WTC11 (cell line): ENCODE measurements around the gene SPDYE16. TPM values are rescaled to one million over a fixed set of nuclear protein-coding genes. Genes with fewer than 3 reads are reported as not detected.
"Not testable (repeated sequence)": the region's sequence is repeated elsewhere in the genome, so short reads cannot be mapped to it uniquely, and the experiment has no call there.

Experiments
- ATAC-seq: fragments of 200-7000 bp; cut with Tn5 transposase; 2 replicates; pipeline ENCODE4 v1.10.0; 2021; ENCODE audit warnings: mild to moderate bottlenecking, moderate library complexity
- CTCF ChIA-PET: fragments of 300-600 bp; sonication (Branson Sonifier 250); formaldehyde crosslinking; loops from one replicate; lab custom pipeline; 2021; ENCODE audit warnings: antibody characterized with exemption; lab: Charles Lee
- POLR2A ChIA-PET: fragments of 350-600 bp; sonication (Branson Sonifier 250); formaldehyde crosslinking; loops from one replicate; lab custom pipeline; 2021; ENCODE audit warnings: antibody characterized with exemption; lab: Charles Lee
- DNase-seq: peaks from one replicate; pipeline ENCODE4 v3.0.0; 2021; ENCODE audit warnings: low spot score
- H3K27ac Mint-ChIP-seq: 2 replicates; pipeline ENCODE4 v1.8.0; 2021; ENCODE audit warnings: mixed read lengths
- H3K27me3 Mint-ChIP-seq: 2 replicates; pipeline ENCODE4 v1.8.0; 2021; ENCODE audit warnings: low read depth, mild to moderate bottlenecking, moderate library complexity, mixed read lengths
- H3K36me3 Mint-ChIP-seq: 2 replicates; pipeline ENCODE4 v1.8.0; 2021; ENCODE audit warnings: mixed read lengths
- H3K4me1 Mint-ChIP-seq: 2 replicates; pipeline ENCODE4 v1.8.0; 2022; ENCODE audit warnings: mixed read lengths
- H3K4me3 Mint-ChIP-seq: 2 replicates; pipeline ENCODE4 v1.8.0; 2021; ENCODE audit warnings: mild to moderate bottlenecking, moderate library complexity, mixed read lengths
- H3K9me3 Mint-ChIP-seq: 2 replicates; pipeline ENCODE4 v1.8.0; 2021; ENCODE audit warnings: mixed read lengths
- CTCF ChIP-seq: fragments of 200-600 bp; IDR thresholded peaks from 2 replicates; pipeline ENCODE4 v1.8.0; 2022; ENCODE audit warnings: antibody characterized with exemption
- ETV6 ChIP-seq: sonication (generic); formaldehyde crosslinking; IDR thresholded peaks from 2 replicates; pipeline ENCODE4 v1.8.1; 2022; ENCODE audit warnings: mild to moderate bottlenecking, missing genetic modification reagents
- FOXP1 ChIP-seq: sonication (generic); formaldehyde crosslinking; IDR thresholded peaks from 2 replicates; pipeline ENCODE4 v1.8.0; 2022; ENCODE audit warnings: missing genetic modification reagents, mild to moderate bottlenecking, moderate library complexity, borderline replicate concordance
- FOXP4 ChIP-seq: sonication (generic); formaldehyde crosslinking; IDR thresholded peaks from 2 replicates; pipeline ENCODE4 v1.8.0; 2022; ENCODE audit warnings: mild to moderate bottlenecking, missing genetic modification reagents
- JUN ChIP-seq: sonication (generic); formaldehyde crosslinking; IDR thresholded peaks from 2 replicates; pipeline ENCODE4 v1.8.0; 2023; ENCODE audit warnings: mild to moderate bottlenecking, missing genetic modification reagents
- PRDM15 ChIP-seq: sonication (generic); formaldehyde crosslinking; IDR thresholded peaks from 2 replicates; pipeline ENCODE4 v1.8.0; 2022; ENCODE audit warnings: missing genetic modification reagents
- PREB ChIP-seq: sonication (generic); formaldehyde crosslinking; IDR thresholded peaks from 2 replicates; pipeline ENCODE4 v1.8.1; 2022; ENCODE audit warnings: mild to moderate bottlenecking, missing genetic modification reagents, moderate library complexity, borderline replicate concordance
- RORB ChIP-seq: fragments of 250-450 bp; sonication (Bioruptor Pico); IDR thresholded peaks from 2 replicates; pipeline ENCODE4 v1.9.0; 2021; ENCODE audit warnings: mild to moderate bottlenecking
- SOX15 ChIP-seq: fragments of 250-450 bp; sonication (Bioruptor Pico); IDR thresholded peaks from 2 replicates; pipeline ENCODE4 v1.9.0; 2021; ENCODE audit warnings: mild to moderate bottlenecking
- ZNF121 ChIP-seq: sonication (generic); formaldehyde crosslinking; IDR thresholded peaks from 2 replicates; pipeline ENCODE4 v1.8.0; 2023; ENCODE audit warnings: missing genetic modification reagents
- total RNA-seq: library from RNA; stranded (reverse); gene quantifications from 3 replicates; pipeline ENCODE4 v1.2.3, GENCODE V29; 2021

The SPDYE16 gene
- total RNA-seq, 1 experiment from 2014 or later, result not detected

- DNase-seq, result peak; percentile 57
- Mint-ChIP-seq H3K9me3 (no peaks in the 10 kb centered on the region), H3K4me3 (no peak overlapping the region), H3K27ac (no peak overlapping the region), H3K27me3 (no peaks in the 10 kb centered on the region; the same call in 1 of the 2 replicates)
- POLR2A ChIA-PET, result no interaction called here
- TF ChIP-seq CTCF (peak; percentile 51; the same call in 1 of the 2 replicates), ZNF121 (CRISPR knock-in tag) (peak; percentile 46; the same call in 1 of the 2 replicates), RORB (CRISPR knock-in tag) (no peak)
- TF ChIP-seq, all 79 proteins: peak for 2
- ATAC-seq, result peak; percentile 27
- CTCF ChIA-PET, result interaction anchor here (0.6 kb wide), 1 partner anchor 278 kb away, joined by 4 read pairs; no protein-coding TSS in a partner anchor
- Mint-ChIP-seq H3K36me3 (no peaks in the 10 kb centered on the region), H3K4me1 (peaks cover 8% of the 10 kb centered on the region)
Observed at GRCh38 chr7:76512941-76513816, 29.9 kb downstream of the SPDYE16 start.

- H3K9me3 Mint-ChIP-seq, DNase-seq, H3K4me3 Mint-ChIP-seq, H3K4me1 Mint-ChIP-seq, H3K27ac Mint-ChIP-seq, H3K36me3 Mint-ChIP-seq, POLR2A ChIA-PET, H3K27me3 Mint-ChIP-seq, ATAC-seq: not testable (repeated sequence)
- CTCF ChIA-PET, result interaction anchor here (0.6 kb wide), 1 partner anchor 277 kb away, joined by 4 read pairs; no protein-coding TSS in a partner anchor
Observed at GRCh38 chr7:76511911-76512885, 30.9 kb downstream of the SPDYE16 start.

GRCh38 chr7:76511200-76511910 is 31.7 kb downstream of the SPDYE16 start:
- H3K36me3 Mint-ChIP-seq, POLR2A ChIA-PET, DNase-seq, H3K27ac Mint-ChIP-seq, CTCF ChIA-PET, H3K27me3 Mint-ChIP-seq, ATAC-seq, H3K4me3 Mint-ChIP-seq, H3K9me3 Mint-ChIP-seq, H3K4me1 Mint-ChIP-seq: not testable (repeated sequence)

GRCh38 chr7:76509931-76510877 is 32.9 kb downstream of the SPDYE16 start, which contains the start of gene UPK3B:
TSS of gene UPK3B (plus strand) at chr7:76510552. CDS start at chr7:76510653, 101 bp downstream.
- peaks cover 9% of the 10 kb centered on the region for H3K36me3 Mint-ChIP-seq
- H3K9me3 Mint-ChIP-seq, result peaks cover 4% of the 10 kb centered on the region
- ATAC-seq (peak; percentile 83), DNase-seq (peak; percentile 74)
- peak within 1 kb of the TSS; percentile 6; the same call in 1 of the 2 replicates for H3K4me3 Mint-ChIP-seq
- peaks cover 4% of the 10 kb centered on the region for H3K4me1 Mint-ChIP-seq
- ChIA-PET POLR2A (interaction anchor here (1.4 kb wide), 1 partner anchor 151 kb away, joined by 3 read pairs; the partner anchor contains the start of gene YWHAG), CTCF (no interaction called here)
- H3K27ac Mint-ChIP-seq, result peak within 1 kb of the TSS; percentile 60; the same call in 1 of the 2 replicates
- no peaks in the 10 kb centered on the region; the same call in 1 of the 2 replicates for H3K27me3 Mint-ChIP-seq
- TF ChIP-seq FOXP4 (CRISPR knock-in tag) (no peak), PRDM15 (CRISPR knock-in tag) (no peak), ETV6 (CRISPR knock-in tag) (peak; percentile 57; the same call in 1 of the 2 replicates), JUN (CRISPR knock-in tag) (no peak), FOXP1 (CRISPR knock-in tag) (peak; percentile 53; the same call in 1 of the 2 replicates), SOX15 (CRISPR knock-in tag) (no peak), PREB (CRISPR knock-in tag) (no peak)
